ENCODE data around the gene CLRN3.
A peak's percentile ranks its signal among the peaks of the same experiment; 100 is the strongest.

The CLRN3 gene

DNA sequence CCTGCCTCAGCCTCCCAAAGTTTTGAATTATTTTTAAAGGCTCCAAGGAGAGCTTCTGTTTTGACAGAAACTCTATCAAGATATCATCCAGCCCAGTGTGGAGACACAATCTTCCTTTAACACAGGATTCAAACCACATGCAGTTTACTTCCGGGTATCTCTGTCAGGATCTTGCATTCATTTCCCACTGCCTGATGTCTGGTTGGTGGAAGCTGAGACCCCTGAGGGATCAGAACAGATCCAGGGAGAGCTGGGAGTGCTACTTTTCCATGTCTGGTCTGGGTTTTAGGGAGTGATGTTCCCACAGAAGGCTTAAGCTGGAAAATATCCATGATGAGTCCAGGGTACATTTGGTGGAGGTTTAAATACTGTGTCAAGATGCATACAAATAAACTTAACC, 30.9 kb upstream of the CLRN3 start:
- peak; percentile 54 for DNase-seq (ENCODE audit: low spot score)
- Histone ChIP-seq H3K4me3 (no peak overlapping the region), H3K27ac (peak overlapping the region; percentile 82 to 86)
- TF ChIP-seq, protein P1, sequence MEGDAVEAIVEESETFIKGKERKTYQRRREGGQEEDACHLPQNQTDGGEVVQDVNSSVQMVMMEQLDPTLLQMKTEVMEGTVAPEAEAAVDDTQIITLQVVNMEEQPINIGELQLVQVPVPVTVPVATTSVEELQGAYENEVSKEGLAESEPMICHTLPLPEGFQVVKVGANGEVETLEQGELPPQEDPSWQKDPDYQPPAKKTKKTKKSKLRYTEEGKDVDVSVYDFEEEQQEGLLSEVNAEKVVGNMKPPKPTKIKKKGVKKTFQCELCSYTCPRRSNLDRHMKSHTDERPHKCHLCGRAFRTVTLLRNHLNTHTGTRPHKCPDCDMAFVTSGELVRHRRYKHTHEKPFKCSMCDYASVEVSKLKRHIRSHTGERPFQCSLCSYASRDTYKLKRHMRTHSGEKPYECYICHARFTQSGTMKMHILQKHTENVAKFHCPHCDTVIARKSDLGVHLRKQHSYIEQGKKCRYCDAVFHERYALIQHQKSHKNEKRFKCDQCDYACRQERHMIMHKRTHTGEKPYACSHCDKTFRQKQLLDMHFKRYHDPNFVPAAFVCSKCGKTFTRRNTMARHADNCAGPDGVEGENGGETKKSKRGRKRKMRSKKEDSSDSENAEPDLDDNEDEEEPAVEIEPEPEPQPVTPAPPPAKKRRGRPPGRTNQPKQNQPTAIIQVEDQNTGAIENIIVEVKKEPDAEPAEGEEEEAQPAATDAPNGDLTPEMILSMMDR (IDR thresholded peaks at IDR 0.05) = no peak

DNA sequence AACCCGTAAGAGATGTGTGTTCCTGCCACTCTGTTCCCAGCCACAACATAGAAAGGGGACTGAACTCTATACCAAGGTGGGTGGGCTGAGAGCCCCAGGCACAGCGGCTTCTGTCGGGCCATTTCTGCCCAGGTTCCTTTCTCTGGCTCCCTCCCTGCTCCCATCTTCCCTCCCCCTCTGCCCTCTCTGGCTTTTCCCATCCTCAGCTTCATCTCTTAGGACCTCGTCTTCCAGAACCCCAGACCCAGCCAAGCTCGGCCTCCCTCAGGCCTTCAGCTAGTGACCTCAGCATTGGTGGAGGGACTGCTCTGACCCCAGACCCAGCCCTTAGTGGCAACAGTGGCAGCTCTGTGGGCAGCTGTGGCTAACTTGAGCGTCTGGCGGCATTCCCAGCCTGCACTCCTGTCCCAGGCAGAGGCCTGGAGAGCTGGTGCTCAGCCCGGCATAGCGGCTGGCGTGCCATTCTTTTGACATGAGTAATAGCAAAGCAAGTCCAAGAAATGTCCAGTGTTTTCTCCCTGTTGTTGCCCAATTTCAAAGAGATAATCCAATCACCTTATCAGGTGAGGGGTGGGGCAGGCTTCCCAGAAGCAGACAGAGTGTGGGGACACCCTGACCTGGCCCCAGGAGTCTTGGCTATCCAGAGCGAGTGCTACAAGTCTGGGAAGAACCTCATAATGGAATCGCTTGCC, 30.1 kb upstream of the CLRN3 start:
- peak; percentile 89 for DNase-seq (ENCODE audit: low spot score)
- H3K4me3 ChIP-seq = no peak overlapping the region
- TF ChIP-seq, protein P1 (IDR thresholded peaks at IDR 0.05) = no peak
- H3K27ac ChIP-seq = peak overlapping the region; percentile 82 to 86

DNA sequence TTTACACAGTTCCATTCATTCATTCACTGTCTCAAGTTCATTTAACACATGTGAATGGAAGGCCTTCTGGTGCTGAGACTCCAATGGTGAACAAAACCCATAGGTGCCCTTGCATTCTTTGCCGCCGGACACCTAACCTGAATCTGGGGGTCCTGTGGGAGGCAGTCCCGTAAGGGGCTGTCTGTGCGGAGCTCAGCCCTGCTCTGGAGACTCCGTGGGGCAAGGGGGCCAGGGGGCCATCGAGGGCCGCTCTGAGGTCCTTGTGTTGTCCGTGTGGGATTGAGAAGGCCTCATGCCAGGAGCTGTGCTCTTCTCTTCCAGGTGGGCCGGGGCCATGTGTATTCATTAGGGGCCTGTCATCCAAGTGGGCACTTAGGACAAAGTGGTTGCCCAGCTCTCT, 29.5 kb upstream of the CLRN3 start:
- Histone ChIP-seq H3K27ac (peak overlapping the region; percentile 82 to 86), H3K4me3 (no peak overlapping the region)
- DNase-seq (ENCODE audit: low spot score) = peak; percentile 69
- TF ChIP-seq, protein P1 (IDR thresholded peaks at IDR 0.05) = no peak

DNA sequence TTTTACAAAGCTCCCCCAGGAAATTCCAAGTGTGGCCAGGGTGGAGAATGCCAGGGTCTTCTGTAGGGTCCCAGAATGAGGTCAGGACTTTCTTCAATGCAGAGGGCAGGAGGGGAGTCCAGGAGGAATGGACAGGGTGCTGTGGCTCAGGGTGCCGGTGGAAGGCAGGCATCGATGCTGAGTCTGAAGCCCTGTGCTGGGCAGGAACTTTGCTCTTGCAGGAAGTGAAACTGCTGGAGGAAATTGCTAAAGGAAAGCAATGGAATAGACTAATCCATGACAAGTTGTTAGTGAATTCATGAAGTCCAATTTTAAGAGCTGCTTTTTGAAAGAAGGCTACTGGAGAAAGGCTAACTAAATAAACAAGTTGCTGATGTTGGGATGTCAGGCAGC, 29.0 kb upstream of the CLRN3 start:
- DNase-seq (ENCODE audit: low spot score) = peak; percentile 62
- Histone ChIP-seq H3K27ac (peak overlapping the region; percentile 82 to 86), H3K4me3 (no peak overlapping the region)
- TF ChIP-seq, protein P1 (IDR thresholded peaks at IDR 0.05) = no peak

DNA sequence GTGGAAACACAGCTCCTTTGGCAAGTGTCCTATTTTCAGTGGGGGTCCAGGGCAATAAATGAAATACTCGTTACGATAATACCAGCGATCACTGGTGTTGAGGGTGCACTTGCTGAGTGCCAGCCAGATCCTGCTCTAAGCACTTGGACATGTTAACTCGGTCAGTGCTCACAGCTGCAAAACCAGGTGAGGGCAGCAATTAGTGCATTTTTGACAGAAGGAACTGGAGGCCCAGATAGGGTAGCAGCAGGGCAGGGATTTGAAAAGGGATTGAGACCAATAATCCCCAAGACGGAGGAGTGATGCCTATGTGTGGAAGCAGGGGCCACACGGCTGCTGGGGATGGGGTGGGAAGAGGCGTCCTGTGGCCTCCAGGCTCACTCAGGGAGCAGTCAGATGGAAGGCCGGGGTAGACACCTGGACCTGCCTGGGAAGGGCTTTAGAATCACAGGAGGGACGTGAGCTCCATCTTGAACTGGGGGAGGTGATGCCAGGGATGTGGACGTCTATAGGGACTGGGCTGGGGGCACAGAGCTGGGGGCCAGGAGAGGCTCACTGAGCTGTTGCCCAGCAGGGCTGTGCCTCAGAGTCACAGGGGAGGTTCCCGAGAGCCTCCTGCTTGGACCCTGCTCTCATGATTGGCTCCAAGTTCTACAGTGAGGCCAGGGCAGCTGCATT, 28.5 kb upstream of the CLRN3 start:
- DNase-seq (ENCODE audit: low spot score) = peak; percentile 38
- TF ChIP-seq, protein P1 (IDR thresholded peaks at IDR 0.05) = no peak
- peak overlapping the region; percentile 82 to 86 for H3K27ac ChIP-seq
- no peak overlapping the region for H3K4me3 ChIP-seq

DNA sequence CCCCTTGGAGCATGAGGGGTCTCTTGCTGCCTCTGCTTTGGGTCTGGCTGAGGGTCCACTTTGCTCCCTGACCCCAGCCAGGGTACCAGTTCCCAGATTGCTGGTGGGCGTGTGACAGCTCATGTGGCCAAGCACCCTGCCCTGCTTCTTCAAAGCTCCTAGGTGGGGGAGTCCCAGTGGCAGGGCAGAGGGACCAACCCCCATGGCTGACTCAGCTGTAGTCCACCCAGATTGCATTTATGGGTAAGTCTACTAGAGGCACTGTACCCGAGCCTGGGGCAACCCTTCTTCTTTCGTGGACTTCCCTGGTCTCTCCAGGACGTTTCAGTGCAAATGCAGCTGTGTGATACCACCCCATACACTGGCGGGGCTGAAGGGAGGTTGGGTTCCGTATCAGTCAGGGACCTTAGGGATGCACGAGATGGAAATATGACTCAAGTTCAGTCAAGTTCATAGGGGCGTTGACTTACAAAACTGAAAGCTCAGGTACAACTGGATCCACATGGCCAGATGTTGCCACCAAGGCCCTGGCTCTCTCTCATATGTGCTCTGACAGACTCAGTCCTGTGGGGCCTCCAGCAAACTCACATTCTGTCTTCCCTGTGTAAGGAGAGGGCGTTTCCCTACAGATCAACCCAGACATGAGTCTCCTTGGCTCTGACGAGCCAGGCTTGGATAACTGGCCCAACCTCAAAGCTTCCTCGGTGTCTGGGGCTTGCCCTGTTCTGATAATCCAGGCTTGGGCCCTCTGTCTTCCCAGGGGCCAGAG, 27.7 kb upstream of the CLRN3 start:
- TF ChIP-seq, protein P1 (IDR thresholded peaks at IDR 0.05) = no peak
- peak; percentile 43 for DNase-seq (ENCODE audit: low spot score)
- Histone ChIP-seq H3K4me3 (no peak overlapping the region), H3K27ac (peak overlapping the region; percentile 57 to 78)

Data from coronary artery (tissue), 2 donors.